Measurements from ENCODE around the gene SMIM12.
"Not testable (repeated sequence)": the region's sequence is repeated elsewhere in the genome, so short reads cannot be mapped to it uniquely, and the experiment has no call there.

The SMIM12 gene

DNA sequence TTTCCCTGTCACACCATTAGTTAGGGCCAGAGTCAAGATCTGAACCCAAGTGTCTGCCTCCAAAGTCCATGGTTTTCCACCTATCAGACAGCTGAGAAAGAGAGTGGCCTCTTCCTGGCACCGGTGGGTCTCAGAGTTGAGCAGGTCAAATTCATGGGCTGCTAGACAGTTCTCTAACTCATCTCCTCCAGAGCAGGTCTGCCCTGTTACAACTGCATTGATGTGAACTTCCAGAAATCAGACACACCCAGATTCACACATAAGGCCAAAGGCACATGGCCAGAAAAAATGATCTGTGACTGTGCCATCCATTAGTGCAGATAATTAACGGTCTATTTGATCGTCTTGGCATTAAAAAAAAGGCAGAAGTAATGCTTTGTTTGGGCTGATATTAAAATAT, 17.5 kb downstream of the SMIM12 start:
- no peak for DNase-seq

DNA sequence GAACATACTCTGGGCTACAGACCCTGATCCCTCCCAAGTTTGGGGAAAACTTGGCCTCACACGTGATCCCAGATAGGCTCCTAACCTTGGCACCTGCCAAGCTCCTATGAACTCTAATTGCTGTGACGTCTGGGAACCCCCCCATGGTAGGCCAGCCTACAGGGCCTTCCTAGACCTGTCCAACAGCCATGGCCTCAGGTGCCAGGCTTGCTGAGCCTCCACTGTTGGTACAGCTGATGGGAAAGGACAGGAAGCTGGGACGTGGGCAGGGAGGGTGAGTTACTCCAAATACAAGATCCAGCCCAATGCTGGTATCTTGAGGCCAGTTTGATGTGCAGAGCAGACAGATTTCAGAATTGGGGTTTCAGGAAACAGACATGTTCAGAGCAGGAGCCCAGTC, 19.1 kb downstream of the SMIM12 start:
- no peak for DNase-seq

DNA sequence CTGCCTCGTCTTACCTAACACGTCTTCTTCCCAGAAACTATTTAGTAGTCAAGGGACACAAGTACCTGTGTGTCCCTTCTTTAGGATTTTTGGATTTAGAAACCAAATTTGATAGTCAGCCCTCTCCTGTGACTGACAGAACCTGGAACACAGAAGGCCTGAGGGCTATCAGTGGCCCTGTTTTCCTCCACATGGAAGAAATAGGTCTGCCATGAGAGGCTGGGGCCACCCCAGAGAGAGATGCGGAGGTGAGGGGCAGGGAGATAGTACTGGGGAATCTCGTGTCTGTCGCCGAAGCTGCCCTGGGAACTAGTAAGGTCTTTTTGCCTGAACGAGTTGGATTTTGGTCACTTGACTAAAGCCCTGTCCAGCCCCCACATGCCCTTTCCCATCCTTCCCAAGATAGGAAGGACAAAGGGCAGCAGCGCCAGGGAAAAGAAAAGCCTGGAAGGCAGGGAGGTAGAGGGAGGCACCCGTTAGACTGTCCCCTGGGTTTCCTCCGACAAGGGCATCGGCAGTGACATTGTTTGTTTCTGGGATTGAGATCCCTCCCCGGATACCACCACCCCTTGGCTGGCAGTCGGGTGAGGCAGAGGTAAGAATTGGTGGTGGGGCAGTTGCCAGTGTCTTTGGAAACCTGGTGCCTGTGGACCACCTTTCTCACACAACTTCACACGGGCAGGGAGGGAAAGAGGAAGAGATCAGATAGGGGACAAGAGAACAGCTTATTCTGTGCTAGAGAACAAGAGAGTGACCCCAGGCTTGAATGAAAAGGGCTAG, 19.8 kb downstream of the SMIM12 start:
- DNase-seq, result no peak

DNA sequence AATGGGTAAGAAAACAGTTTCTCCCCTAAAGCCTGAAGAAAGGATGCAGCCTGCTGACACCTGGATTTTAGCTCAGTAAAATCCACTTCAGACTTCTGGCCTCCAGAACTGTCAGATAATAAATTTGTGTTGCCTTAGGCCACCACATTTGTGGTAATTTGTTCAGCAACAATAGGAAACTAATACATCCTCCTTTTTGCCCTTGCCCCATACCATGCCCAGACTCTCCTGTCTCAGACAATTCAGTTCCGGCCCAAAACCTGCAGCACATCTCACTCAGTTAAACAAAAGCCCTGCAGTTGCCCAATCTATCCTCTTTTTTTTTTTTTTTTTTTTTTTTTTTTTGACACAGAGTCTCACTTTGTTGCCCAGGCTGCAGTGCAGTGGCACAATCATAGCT, 25.8 kb downstream of the SMIM12 start:
- no peak for DNase-seq

DNA sequence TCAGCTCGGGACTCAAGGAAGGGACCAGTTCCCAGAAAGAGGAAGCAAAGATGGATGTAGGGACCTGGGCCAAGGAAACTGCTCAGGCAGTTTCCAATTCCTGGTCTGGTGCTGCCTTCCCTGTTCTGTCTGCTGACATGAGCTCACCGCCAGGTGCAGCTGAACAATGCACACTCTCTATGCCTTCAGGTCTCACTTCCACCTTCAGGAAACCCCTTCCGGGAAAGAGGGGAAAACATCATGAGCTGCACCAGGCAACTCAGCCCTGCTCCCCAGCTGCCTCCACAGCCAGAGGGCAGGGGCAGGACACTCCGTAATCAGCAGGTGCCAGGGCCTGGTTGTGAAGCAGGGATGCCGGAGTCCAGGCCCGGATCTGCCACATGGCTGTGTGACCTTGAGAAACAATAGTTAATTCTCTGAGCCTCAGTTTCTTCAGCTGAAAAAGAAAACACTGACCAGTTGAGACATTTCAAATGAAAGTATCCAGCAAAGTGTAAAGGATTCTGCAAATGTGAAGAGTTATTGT, 27.8 kb downstream of the SMIM12 start:
- DNase-seq, result no peak

DNA sequence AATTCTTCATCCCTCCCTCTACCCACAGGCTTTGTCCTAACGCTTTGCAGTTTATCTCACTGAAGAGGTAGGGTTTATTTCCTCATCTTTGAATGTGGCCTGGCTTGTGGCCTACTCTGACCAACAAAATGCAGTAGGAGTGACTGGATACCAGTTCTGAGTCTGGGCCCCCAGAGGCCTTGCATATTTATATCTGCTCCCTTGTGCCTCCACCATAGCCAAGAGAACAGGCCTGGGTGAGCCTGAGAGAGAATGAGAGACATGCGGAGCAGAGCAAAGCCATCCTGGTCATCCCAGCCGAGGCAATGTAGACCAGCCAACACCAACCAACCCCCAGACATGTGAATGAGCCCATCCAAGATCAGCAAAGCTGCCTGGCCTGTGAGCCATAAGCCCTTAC, 30.3 kb downstream of the SMIM12 start:
- DNase-seq, result no peak

DNA sequence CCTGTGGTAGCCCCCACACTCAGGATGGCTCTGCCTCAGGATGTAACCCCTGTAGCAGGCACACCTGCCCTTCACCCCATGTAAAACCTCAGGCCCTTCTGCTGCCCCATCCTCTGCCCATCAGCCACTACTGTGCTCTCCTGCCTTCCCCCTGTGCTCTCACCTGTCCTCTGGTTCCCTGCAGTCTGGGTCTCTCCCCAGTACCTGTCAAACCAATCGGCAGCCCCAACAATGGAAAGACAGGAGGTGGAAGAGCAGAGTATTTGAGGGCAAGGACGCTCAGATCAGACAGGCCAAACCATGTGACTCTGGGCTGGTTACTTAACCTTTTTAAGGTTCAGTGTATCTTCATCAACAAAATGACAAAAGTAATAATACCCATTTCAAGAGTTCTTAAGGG, 30.9 kb downstream of the SMIM12 start:
- DNase-seq, result no peak

DNA sequence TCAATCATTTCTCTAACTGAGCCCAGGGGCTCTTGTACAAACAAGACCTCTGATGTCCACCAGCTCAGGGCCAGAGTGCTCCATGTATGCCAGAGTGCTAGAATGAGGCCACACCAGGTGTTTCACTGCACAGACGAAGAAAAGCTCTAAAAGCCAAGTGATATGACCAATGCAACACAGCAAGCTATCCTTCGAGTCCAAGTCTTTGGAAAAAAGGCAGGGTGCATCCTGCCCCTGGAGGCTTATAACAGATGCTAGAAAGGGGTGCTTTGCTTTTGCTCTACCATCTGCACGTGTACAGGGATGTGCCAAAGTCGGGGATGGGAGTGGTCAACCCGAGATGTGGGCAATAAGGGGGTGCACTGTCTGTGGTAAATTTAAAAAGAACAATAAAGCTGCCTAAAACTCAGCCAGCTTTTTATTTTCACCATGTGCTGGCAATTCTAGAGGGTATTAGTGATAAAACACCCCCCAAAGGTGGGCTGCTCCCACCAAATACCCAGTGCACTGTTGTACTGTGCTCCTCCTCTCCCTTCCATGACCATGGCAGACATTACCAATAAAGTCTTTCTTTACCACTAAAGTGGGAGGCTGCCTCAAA, 32.1 kb downstream of the SMIM12 start:
- no peak for DNase-seq

DNA sequence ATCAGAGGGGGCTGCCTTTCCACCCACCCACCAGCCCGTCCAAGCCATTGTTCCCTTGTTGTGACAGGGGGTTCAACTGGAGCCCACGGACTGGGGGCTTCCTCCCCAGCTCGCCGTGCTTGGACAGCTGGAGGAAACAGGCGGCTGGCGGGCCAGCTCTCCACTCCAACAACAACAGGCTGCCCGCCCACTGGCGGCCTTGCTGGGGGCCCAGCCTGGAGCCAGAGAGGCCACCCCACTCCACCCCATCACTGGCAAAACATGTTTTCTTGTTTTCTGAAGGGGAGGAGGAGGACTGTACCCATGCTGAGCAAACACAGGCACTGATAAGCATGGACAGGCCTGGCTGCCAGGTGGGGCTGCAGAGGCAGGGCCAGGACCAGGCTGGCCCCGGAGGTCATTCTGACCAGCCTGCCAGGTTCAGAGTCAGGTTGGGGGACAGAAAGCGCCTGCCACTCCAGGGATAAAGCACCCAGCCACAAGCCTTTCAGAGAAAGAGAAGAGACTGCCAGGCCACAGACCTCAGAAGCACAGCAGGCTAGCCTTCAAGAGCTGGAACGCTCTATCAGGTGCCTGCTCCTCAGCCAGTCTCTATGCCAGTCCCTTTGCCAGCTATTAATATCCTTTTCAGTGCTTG, 34.0 kb downstream of the SMIM12 start:
- DNase-seq, result no peak

DNA sequence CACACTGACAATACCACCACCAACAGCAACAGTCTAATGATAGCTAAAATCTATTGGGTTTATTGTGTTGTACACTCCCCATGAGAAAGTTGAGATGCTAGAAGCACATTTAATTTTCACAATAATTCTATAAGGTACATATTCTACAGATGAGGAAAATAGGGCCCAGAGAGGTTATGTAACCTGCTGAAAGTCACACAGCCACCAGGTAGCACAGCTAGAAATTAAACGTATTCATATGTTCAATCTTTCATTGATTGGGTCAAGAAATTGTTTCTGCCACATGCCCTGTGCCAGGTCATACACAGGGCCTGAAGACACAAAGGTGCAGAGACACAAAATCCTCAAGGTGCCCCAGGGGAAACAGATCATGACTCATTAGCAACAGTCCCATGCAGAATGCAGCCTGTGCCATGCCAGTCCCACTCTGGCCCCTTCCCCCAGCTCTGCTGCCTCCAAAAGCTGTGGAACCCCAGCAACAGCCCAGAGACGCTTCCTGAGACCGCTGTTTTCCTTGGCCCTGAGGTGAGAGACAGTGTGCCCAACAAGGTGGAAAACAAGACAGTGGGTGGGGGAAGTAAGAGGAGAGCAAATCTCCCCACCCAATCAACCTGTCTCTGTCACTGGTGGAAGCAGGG, 34.6 kb downstream of the SMIM12 start:
- no peak for DNase-seq

DNA sequence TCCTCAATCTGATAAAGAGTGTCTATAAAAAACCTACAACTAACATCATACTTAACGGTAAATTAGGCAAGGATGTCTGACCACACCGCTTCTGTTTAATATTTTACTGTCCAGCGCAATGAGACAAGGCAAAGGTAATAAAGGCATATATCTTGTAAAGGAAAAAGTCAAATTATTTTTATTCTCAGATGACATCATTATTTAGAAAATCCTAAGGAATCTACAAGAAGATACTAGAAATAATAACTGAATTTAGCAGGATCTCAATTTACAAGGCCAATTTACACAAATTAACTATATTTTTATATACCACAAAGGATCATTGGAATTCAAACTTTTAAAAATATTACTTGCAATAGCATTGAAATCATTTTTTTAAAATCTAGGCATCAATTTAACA, 37.3 kb downstream of the SMIM12 start:
- DNase-seq, result no peak

DNA sequence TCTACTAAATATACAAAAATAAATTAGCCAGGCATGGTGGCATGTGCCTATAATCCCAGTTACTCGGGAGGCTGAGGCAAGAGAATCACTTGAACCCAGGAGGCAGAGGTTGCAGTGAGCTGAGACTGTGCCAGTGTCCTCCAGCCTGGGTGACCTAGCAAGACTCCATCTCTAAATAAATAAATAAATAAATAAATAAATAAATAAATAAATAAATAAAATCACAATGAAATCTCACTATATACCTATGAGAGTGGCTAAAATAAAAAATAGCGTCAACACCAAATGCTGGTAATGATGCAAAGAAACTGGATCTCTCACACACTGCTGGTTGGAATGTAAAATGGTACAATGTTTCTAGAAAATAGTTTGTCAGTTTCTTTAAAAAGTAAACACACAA, 40.7 kb downstream of the SMIM12 start:
- DNase-seq, result not testable (repeated sequence)

DNA sequence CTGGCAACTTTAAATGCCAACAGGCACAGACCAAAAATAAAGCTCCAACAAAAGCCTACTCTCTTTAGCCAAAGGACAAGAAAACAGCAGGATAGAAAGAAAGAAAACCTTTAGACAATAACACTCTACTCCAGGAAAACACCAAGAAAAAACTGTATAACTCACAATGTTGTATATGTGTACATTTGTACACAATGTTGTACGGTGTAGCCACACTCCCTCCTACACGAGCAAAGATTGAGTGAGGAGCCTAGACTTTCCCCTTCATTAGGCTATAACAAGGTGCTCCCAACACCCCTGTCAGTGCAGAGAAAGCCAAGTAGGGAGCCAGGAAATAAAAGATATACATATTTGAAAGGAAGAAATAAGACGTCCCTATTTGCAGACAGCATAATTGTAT, 42.8 kb downstream of the SMIM12 start:
- DNase-seq, result no peak

DNA sequence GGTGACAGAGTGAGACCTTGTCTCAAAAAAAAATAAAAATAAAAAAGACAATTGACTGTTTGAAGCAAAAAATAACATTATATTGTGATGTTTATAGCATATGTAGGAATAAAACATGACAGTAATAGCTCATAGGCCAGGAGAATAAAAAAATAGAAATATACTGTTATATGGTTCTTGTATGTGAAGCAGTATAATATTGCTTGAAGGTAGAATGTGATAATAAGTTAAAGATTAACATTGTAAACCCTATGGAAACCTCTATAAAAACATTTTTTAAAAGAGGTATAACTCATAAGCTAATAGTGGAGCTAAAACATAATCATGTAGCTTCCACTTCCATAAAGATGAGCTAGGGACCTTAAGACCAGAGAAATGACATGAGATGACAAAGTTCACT, 43.2 kb downstream of the SMIM12 start:
- DNase-seq, result no peak

DNA sequence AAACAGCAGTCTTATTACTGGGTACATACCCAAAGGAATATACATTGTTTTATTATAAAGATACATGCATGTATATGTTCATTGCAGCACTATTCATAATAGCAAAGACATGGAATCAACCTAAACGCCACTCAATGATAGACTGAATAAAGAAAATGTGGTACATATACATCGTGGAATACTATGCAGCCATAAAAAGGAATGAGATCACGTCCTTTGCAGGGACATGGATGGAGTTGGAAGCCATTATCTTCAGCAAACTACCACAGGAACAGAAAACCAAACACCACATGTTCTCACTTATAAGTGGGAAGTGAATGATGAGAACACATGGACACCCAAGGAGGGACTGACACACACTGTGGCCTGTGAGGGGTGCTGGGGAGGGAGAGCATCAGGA, 48.8 kb downstream of the SMIM12 start:
- not testable (repeated sequence) for DNase-seq

DNA sequence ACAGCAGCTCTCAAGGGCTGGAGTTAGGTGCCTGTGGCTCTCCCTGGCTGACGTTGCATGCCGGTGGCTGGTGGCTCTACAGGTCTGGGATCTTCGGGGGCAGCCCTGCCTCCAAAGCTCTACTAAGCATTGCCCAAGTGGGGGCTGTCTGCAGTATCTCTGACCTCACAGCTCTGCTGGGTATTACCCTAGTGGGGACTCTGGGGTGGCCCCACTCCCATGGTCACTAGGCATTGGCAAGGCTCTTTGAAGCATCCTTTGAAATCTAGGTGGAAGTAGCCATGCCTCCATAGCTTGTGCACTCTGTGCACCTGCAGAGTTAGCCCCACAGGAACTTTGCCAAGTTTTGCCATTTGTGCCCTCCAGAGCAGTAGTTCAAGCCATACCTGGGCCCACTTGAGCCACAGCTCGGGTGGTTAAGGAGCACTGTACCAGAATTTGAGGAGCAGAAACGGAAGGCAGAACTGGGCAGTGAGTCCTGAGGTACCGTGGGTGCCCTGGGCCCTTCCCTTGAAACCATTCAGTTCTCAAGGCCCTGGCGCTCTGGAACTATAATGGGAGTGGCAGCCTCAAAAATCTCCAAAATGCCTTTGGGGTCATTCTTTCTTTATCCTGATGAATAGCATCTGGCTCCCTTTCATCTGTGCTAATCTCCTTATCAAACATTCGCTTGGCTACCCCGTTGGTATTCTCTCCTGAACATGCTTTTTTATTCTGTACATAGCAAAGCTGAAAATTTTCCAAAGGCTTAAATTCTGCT, 51.3 kb downstream of the SMIM12 start:
- DNase-seq, result no peak

DNA sequence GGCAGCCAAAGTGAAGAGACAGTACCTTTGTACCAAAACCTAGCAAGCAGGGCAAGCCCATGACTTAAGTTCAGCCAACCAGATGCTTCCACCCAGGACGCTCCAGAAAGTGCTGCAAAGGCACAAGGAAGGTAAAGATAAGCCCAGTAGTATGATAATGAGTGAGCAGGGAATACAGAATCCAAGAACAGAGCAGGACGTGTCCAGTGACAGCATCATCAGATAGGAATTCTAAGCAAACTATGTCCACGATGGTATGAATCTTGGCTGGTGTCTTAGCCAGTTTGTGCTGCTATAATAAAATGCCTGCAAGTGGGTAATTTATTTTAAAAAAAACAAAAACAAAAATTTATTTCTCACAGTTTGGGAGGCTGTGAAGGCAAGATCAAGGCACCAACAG, 53.2 kb downstream of the SMIM12 start:
- DNase-seq, result no peak

DNA sequence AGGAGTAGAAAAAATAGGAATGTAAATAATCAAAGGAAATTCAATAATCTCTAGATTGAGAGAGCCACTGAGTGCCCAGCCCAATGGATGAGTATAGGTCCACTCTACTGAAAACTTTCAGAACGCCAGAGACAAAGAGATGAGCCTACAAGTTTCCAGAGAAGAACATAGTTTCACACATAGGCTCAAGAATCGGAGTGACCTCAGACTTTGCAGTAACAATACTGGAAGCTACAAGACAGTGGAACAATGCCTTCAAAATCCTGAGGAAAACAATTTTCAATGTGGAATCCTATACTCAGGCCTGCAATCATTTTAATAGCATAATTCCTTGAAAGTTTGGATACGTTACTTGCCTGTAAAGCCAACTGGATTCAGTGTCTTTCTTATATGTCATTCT, 55.8 kb downstream of the SMIM12 start:
- DNase-seq, result no peak

All from CD4-positive, alpha-beta T cell treated with Interleukin-21 for 1 hour (primary cell).